Smooth muscle cell (in vitro differentiated cells): Measurements from ENCODE around the gene STING1. TPM values are rescaled to one million over a fixed set of nuclear protein-coding genes. Genes with fewer than 3 reads are reported as not detected.

Experiments
- DNase-seq: peaks from one replicate; lab custom pipeline; 2025; ENCODE audit not compliant: unreplicated experiment; lab: John Stamatoyannopoulos, UW
- H2AFZ ChIP-seq: fragments of 200-600 bp; sonication (generic); 2 replicates; pipeline ENCODE4 v1.6.0; 2016; ENCODE audit warnings: antibody characterized with exemption, low read depth, mild to moderate bottlenecking
- H3F3A ChIP-seq: fragments of 200-600 bp; sonication (generic); 2 replicates; pipeline ENCODE4 v1.6.0; 2017; ENCODE audit warnings: antibody characterized with exemption, low read depth
- H3K27ac ChIP-seq: fragments of 200-600 bp; sonication (generic); 2 replicates; pipeline ENCODE4 v1.5.1; 2016; ENCODE audit warnings: low read depth, mild to moderate bottlenecking
- H3K27me3 ChIP-seq: fragments of 200-600 bp; sonication (generic); 2 replicates; pipeline ENCODE4 v1.6.1; 2016; ENCODE audit warnings: low read depth, mild to moderate bottlenecking
- H3K36me3 ChIP-seq: fragments of 200-600 bp; sonication (generic); 2 replicates; pipeline ENCODE4 v1.5.1; 2016; ENCODE audit warnings: low read depth
- H3K4me1 ChIP-seq: fragments of 200-600 bp; sonication (generic); 2 replicates; pipeline ENCODE4 v1.5.1; 2016; ENCODE audit warnings: low read depth
- H3K4me2 ChIP-seq: fragments of 200-600 bp; sonication (generic); 2 replicates; pipeline ENCODE4 v1.6.0; 2016; ENCODE audit warnings: mild to moderate bottlenecking
- H3K4me3 ChIP-seq: fragments of 200-600 bp; sonication (generic); 2 replicates; pipeline ENCODE4 v1.5.1; 2016; ENCODE audit warnings: mild to moderate bottlenecking
- H3K79me2 ChIP-seq: fragments of 200-600 bp; sonication (generic); 2 replicates; pipeline ENCODE4 v1.6.0; 2016; ENCODE audit warnings: low read depth, mild to moderate bottlenecking
- H3K9ac ChIP-seq: fragments of 200-600 bp; sonication (generic); 2 replicates; pipeline ENCODE4 v1.6.0; 2016; ENCODE audit warnings: low read depth
- H3K9me3 ChIP-seq: fragments of 200-600 bp; sonication (generic); replicated peaks from 2 replicates; pipeline ENCODE4 v1.5.1; 2016; ENCODE audit warnings: low read depth
- H4K20me1 ChIP-seq: fragments of 200-600 bp; sonication (generic); 2 replicates; pipeline ENCODE4 v1.6.0; 2016; ENCODE audit warnings: low read depth
- WGBS: methylation state at CpG from one replicate; pipeline ENCODE4 v1.1.7; 2016; ENCODE audit warnings: low lambda C conversion rate; 5-methylcytosine and 5-hydroxymethylcytosine counted together
- polyA plus RNA-seq: library from polyadenylated mRNA; unstranded; fragments of >200 nt; fragmentation: Nextera tagmentation; extraction: Ambion mirVana; gene quantifications from 2 replicates; pipeline ENCODE4 v1.2.1, GENCODE V29; 2016
- total RNA-seq: library from RNA; depleted of rRNA; stranded (reverse); fragments of >200 nt; gene quantifications from 2 replicates; pipeline ENCODE4 v1.2.3, GENCODE V29; 2014
- TF ChIP-seq, protein P1 (sequence below): fragments of 200-600 bp; sonication (generic); IDR thresholded peaks from 2 replicates; pipeline ENCODE4 v1.5.1; 2017; ENCODE audit warnings: borderline replicate concordance, mild to moderate bottlenecking, antibody characterized with exemption; ENCODE audit not compliant: insufficient read depth, poor library complexity, severe bottlenecking

STING1 gene
- total and polyA plus RNA-seq, 2 experiments from 2014 or later = 5.8 to 9.6 TPM

DNA sequence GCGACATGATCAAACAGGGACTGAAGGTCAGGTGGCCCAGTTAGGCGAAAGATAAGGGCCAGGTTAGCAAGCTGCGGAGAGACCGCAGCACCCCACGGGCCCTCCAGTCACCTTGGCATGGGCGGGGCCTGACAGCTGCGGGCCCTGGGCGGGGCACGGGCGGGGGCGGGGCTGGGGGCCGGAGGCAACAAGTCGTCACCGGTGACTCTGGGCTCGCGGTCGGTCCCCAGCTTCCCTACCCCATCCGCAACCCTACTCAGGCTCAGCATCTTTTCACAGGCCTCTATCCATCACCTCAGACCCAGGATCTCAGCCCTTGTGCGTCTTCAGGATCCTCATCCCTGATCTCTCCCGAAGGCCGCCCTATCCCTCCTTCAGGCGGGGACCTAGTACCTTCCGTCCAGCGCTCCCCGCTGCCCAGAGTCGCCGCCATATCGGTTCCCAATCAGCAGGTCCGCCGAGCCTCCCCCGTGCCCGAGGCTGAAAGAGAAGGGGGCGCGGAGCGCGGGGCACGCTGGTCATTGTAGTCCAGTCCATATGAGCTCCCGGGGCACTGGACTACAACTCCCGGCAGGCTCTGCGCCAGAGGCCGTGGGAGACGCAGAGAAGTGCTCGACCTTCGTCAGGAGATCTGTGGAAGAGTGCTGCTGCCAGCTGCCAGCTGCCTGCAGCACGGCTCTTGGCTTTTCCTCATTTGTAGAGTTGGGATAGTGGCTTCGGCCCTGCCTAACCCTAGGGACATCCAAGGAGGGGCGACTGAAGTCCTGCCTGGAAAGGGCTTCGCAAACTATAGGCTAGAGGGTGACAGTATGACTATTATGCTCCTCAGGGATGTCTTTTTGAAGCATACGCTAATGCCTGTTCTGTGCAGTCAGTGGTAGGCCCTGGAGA is 43.3 kb downstream of the STING1 start, which contains the start of gene DNAJC18:
Gene DNAJC18, minus strand, starts transcription at position 513 of the 891 bp plus-strand sequence. Its CDS starts 80 bp downstream, at position 433.
- 7% methylated on average over 43 of the region's 49 CpGs for WGBS
- H3K79me2 ChIP-seq = no peaks in the 10 kb centered on the region
- H3K4me3 ChIP-seq = peak within 1 kb of the TSS; percentile 97
- no peaks in the 10 kb centered on the region for H3K27me3 ChIP-seq
- TF ChIP-seq, protein P1, sequence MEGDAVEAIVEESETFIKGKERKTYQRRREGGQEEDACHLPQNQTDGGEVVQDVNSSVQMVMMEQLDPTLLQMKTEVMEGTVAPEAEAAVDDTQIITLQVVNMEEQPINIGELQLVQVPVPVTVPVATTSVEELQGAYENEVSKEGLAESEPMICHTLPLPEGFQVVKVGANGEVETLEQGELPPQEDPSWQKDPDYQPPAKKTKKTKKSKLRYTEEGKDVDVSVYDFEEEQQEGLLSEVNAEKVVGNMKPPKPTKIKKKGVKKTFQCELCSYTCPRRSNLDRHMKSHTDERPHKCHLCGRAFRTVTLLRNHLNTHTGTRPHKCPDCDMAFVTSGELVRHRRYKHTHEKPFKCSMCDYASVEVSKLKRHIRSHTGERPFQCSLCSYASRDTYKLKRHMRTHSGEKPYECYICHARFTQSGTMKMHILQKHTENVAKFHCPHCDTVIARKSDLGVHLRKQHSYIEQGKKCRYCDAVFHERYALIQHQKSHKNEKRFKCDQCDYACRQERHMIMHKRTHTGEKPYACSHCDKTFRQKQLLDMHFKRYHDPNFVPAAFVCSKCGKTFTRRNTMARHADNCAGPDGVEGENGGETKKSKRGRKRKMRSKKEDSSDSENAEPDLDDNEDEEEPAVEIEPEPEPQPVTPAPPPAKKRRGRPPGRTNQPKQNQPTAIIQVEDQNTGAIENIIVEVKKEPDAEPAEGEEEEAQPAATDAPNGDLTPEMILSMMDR = no peak
- H3K4me1 ChIP-seq = peaks cover 5% of the 10 kb centered on the region
- H3K9me3 ChIP-seq = no peaks in the 10 kb centered on the region
- peaks cover 10% of the 10 kb centered on the region for H3F3A ChIP-seq
- no peaks in the 10 kb centered on the region for H3K36me3 ChIP-seq
- H3K4me2 ChIP-seq = peak within 1 kb of the TSS; percentile 97
- no peaks in the 10 kb centered on the region for H4K20me1 ChIP-seq
- peak; percentile 61 for DNase-seq
- H3K27ac ChIP-seq = peak within 1 kb of the TSS; percentile 94
- peak within 1 kb of the TSS; percentile 99 for H3K9ac ChIP-seq
- H2AFZ ChIP-seq = peak within 1 kb of the TSS; percentile 98

DNA sequence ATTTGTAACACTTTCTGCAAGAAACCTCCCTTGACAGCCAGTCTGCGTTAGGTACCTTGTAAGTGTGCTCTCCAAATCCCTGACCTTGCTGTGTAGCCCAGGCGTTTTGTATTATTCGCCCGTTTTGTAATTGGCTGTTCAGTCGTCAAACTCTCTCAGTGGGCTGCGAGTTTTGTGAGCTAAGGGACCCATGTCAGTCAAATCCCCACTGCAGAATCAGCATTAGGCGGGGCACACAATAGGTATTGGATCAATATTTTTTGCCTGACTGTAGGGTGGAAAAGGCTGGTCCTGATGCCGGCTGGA is 43.9 kb downstream of the STING1 start:
- Histone ChIP-seq H3K79me2 (no peaks in the 10 kb centered on the region), H2AFZ (peak overlapping the region; percentile 98), H3K9me3 (no peaks in the 10 kb centered on the region), H3K36me3 (no peaks in the 10 kb centered on the region), H3K9ac (peak overlapping the region; percentile 99), H3K4me1 (peaks cover 5% of the 10 kb centered on the region), H4K20me1 (no peaks in the 10 kb centered on the region), H3K27me3 (no peaks in the 10 kb centered on the region), H3K4me2 (peak overlapping the region; percentile 97), H3K4me3 (peak overlapping the region; percentile 97), H3F3A (peaks cover 7% of the 10 kb centered on the region), H3K27ac (peak overlapping the region; percentile 94)
- no peak for DNase-seq
- TF ChIP-seq, protein P1 = no peak
- 37% methylated on average over 8 of the region's 8 CpGs for WGBS

DNA sequence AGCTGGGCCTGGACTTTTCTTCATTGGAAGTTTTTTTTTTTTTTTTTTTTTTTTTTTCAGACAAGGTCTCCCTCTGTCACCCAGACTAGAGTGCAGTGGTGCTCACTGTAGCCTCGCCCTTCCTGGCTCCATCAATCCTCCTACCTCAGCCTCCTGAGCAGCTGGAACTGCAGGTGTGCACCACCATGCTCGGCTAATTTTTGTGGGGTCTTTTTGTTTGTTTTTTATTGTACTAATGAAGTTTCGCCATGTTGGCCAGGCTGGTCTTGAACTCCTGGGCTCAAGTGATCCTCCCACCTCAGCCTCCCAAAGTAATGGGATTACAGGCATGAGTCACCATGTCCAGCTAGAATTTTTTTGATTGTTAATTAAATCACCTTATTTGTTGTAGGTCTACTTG is 46.9 kb downstream of the STING1 start:
- H3F3A ChIP-seq = peaks cover 5% of the 10 kb centered on the region
- H3K4me2 ChIP-seq = no peak overlapping the region
- DNase-seq = no peak
- no peaks in the 10 kb centered on the region for H3K79me2 ChIP-seq
- TF ChIP-seq, protein P1 = no peak
- no peaks in the 10 kb centered on the region for H3K27me3 ChIP-seq
- H3K36me3 ChIP-seq = no peaks in the 10 kb centered on the region
- H3K9ac ChIP-seq = no peak overlapping the region
- no peak overlapping the region for H2AFZ ChIP-seq
- H3K4me3 ChIP-seq = no peak overlapping the region
- 98% methylated on average over 3 of the region's 3 CpGs for WGBS
- H3K9me3 ChIP-seq = no peaks in the 10 kb centered on the region
- H4K20me1 ChIP-seq = no peaks in the 10 kb centered on the region
- peaks cover 5% of the 10 kb centered on the region for H3K4me1 ChIP-seq
- no peak overlapping the region for H3K27ac ChIP-seq

DNA sequence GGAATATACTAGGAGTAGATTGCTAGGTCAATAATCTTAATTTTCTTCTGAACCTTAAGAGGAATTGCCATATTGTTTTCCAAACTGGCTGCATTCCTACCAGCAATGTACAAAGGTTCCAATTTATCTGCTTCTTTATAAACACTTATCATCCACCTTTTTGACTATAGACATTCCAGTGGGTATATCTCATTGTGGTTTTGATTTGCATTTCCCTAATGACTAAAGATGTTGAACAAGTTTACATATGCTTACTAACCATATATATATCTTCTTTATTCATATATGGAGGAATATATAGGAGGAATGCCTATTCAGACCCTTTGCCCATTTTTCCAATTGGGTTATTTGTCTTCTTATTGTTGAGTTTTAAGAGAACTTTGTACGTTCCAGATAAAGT is 50.9 kb downstream of the STING1 start:
- Histone ChIP-seq H4K20me1 (no peaks in the 10 kb centered on the region), H3F3A (no peaks in the 10 kb centered on the region), H3K36me3 (no peaks in the 10 kb centered on the region), H3K9me3 (no peaks in the 10 kb centered on the region), H3K27me3 (no peaks in the 10 kb centered on the region), H2AFZ (no peak overlapping the region), H3K4me1 (no peaks in the 10 kb centered on the region), H3K27ac (no peak overlapping the region), H3K79me2 (no peaks in the 10 kb centered on the region), H3K9ac (no peak overlapping the region), H3K4me3 (no peak overlapping the region), H3K4me2 (no peak overlapping the region)
- DNase-seq = no peak
- WGBS = 89% methylated on average over 1 of the region's 1 CpG
- TF ChIP-seq, protein P1 = no peak
